HG02678 (cell line): ENCODE results near the gene SHPK.

Experiments used
- ATAC-seq: cut with Tn5 transposase; IDR thresholded peaks from one replicate; pipeline ENCODE4 v1.9.1; 2021; ENCODE audit warnings: mild to moderate bottlenecking, moderate library complexity; ENCODE audit not compliant: unreplicated experiment

The SHPK gene

GRCh38 chr17:3636154-3636907 is at the start of gene SHPK, which contains the start of gene CTNS:
Gene SHPK, minus strand, starts transcription at chr17:3636250. Its CDS starts 31 bp downstream, at chr17:3636219.
Gene CTNS, plus strand, starts transcription at chr17:3636760. Its CDS starts 3,447 bp downstream, at chr17:3640207.
- peak; percentile 93 for ATAC-seq

GRCh38 chr17:3685174-3685573 is 49.1 kb upstream of the SHPK start:
- no peak for ATAC-seq

- ATAC-seq = peak; percentile 71
Measured at GRCh38 chr17:3683054-3683511, 47.0 kb upstream of the SHPK start.

- no peak for ATAC-seq
Measured at GRCh38 chr17:3682033-3682432, 46.0 kb upstream of the SHPK start.

- no peak for ATAC-seq
Measured at GRCh38 chr17:3681565-3681964, 45.5 kb upstream of the SHPK start.

GRCh38 chr17:3681057-3681456 is 45.0 kb upstream of the SHPK start:
- no peak for ATAC-seq

- no peak for ATAC-seq
Measured at GRCh38 chr17:3679531-3680126, 43.6 kb upstream of the SHPK start.

- no peak for ATAC-seq
Measured at GRCh38 chr17:3678821-3679530, 42.9 kb upstream of the SHPK start.

- no peak for ATAC-seq
Measured at GRCh38 chr17:3678095-3678820, 42.2 kb upstream of the SHPK start.

- no peak for ATAC-seq
Measured at GRCh38 chr17:3675886-3676285, 39.8 kb upstream of the SHPK start.

- ATAC-seq = no peak
Measured at GRCh38 chr17:3672571-3672970, 36.5 kb upstream of the SHPK start.

GRCh38 chr17:3669548-3669947 is 33.5 kb upstream of the SHPK start:
- ATAC-seq = no peak

- no peak for ATAC-seq
Measured at GRCh38 chr17:3669085-3669347, 33.0 kb upstream of the SHPK start.

- ATAC-seq = peak; percentile 86
Measured at GRCh38 chr17:3668279-3669084, 32.4 kb upstream of the SHPK start, which contains the start of the genes EMC6 and TAX1BP3. Gene EMC6, plus strand, starts transcription at chr17:3668812. Its CDS starts 335 bp downstream, at chr17:3669147. Gene TAX1BP3, minus strand, starts transcription at chr17:3668578. Its CDS starts 52 bp downstream, at chr17:3668526.

- peak; percentile 1 for ATAC-seq
Measured at GRCh38 chr17:3667366-3668278, 31.6 kb upstream of the SHPK start.

GRCh38 chr17:3666516-3666915 is 30.5 kb upstream of the SHPK start:
- ATAC-seq = no peak

GRCh38 chr17:3665834-3666233 is 29.8 kb upstream of the SHPK start:
- ATAC-seq = no peak

- no peak for ATAC-seq
Measured at GRCh38 chr17:3663102-3664011, 27.3 kb upstream of the SHPK start.
